Glutamatergic neuron (in vitro differentiated cells): Measurements from ENCODE around the gene LPAR6. TPM values are rescaled to one million over a fixed set of nuclear protein-coding genes. Genes with fewer than 3 reads are reported as not detected.

Experiments
- DNase-seq: peaks from one replicate; pipeline ENCODE4 v3.0.0; 2022
- H3K27ac Mint-ChIP-seq: one replicate; pipeline ENCODE4 v1.8.0; 2020; ENCODE audit warnings: mild to moderate bottlenecking, mixed read lengths, inconsistent platforms; ENCODE audit not compliant: unreplicated experiment
- H3K27me3 Mint-ChIP-seq: one replicate; pipeline ENCODE4 v1.8.0; 2020; ENCODE audit warnings: mild to moderate bottlenecking, moderate library complexity, mixed read lengths, inconsistent platforms; ENCODE audit not compliant: unreplicated experiment
- H3K36me3 Mint-ChIP-seq: one replicate; pipeline ENCODE4 v1.8.0; 2020; ENCODE audit warnings: mild to moderate bottlenecking, mixed read lengths, inconsistent platforms; ENCODE audit not compliant: unreplicated experiment
- H3K4me1 Mint-ChIP-seq: one replicate; pipeline ENCODE4 v1.8.0; 2020; ENCODE audit warnings: mild to moderate bottlenecking, low read depth, mixed read lengths, inconsistent platforms; ENCODE audit not compliant: unreplicated experiment
- H3K4me3 Mint-ChIP-seq: one replicate; pipeline ENCODE4 v1.8.0; 2020; ENCODE audit warnings: mild to moderate bottlenecking, mixed read lengths, inconsistent platforms; ENCODE audit not compliant: unreplicated experiment
- H3K9me3 Mint-ChIP-seq: one replicate; pipeline ENCODE4 v1.8.0; 2020; ENCODE audit warnings: mild to moderate bottlenecking, moderate library complexity, mixed read lengths, inconsistent platforms; ENCODE audit not compliant: unreplicated experiment
- total RNA-seq: library from RNA; stranded (reverse); fragmentation: NEBNext Ultra II Directional; extraction: Animal tissue kit (Norgen Biotek cat#: 25700); gene quantifications from one replicate; pipeline ENCODE4 v1.2.1, GENCODE V29; 2021; ENCODE audit not compliant: unreplicated experiment
- TF ChIP-seq, protein P1 (sequence below): fragments of 200-600 bp; sonication (generic); IDR thresholded peaks from one replicate; pipeline ENCODE4 v1.5.0; 2021; ENCODE audit not compliant: partially characterized antibody, unreplicated experiment

LPAR6 gene
- total RNA-seq, 1 donor from 2014 or later = 1.1 TPM

DNA sequence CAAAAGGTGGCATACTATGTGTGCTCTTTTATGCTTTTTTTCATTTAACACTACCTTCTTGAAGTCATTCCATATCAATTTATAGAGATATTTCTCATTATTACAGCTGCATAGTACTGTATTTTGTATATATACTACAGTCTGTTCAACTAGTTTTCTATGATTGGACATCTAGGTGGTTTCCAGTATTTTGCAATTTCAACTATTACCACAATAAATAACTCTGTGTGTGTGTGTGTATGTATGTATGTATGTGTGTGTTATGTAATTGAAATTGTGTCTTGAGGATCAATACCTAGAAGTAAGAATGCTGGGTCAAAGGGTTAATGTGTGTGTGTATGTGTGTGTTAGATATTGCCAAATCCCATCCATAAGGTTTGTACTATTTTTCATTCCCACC is 7.0 kb downstream of the LPAR6 start:
- Mint-ChIP-seq H3K36me3 (no peaks in the 10 kb centered on the region), H3K27ac (no peak overlapping the region)
- TF ChIP-seq, protein P1, sequence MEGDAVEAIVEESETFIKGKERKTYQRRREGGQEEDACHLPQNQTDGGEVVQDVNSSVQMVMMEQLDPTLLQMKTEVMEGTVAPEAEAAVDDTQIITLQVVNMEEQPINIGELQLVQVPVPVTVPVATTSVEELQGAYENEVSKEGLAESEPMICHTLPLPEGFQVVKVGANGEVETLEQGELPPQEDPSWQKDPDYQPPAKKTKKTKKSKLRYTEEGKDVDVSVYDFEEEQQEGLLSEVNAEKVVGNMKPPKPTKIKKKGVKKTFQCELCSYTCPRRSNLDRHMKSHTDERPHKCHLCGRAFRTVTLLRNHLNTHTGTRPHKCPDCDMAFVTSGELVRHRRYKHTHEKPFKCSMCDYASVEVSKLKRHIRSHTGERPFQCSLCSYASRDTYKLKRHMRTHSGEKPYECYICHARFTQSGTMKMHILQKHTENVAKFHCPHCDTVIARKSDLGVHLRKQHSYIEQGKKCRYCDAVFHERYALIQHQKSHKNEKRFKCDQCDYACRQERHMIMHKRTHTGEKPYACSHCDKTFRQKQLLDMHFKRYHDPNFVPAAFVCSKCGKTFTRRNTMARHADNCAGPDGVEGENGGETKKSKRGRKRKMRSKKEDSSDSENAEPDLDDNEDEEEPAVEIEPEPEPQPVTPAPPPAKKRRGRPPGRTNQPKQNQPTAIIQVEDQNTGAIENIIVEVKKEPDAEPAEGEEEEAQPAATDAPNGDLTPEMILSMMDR = no peak

DNA sequence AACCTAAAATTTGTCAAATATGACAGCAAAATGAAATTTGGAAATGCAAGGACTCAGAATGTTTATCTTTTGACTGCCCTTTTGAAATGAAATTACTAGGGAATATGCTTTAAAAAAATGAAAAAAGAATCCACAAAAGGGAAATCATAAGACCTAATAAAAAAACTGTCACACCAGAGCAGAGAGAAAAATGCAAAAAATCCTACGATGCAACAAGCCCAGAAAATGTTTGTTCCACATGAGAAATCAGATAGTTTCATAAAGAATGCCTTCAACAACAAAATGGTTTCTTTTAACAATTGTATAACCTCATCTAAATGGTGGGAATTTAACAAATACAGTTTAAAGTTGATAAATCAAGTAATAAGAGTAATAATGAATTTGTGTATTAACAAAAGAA is 8.0 kb downstream of the LPAR6 start:
- TF ChIP-seq, protein P1 = no peak
- Mint-ChIP-seq H3K4me1 (no peaks in the 10 kb centered on the region), H3K36me3 (no peaks in the 10 kb centered on the region), H3K9me3 (no peaks in the 10 kb centered on the region), H3K27me3 (no peaks in the 10 kb centered on the region), H3K27ac (no peak overlapping the region), H3K4me3 (no peak overlapping the region)
- DNase-seq = no peak

More for the DNA sequence above, 7.0 kb downstream of the LPAR6 start:
- no peak overlapping the region for H3K4me3 Mint-ChIP-seq
- H3K27me3 Mint-ChIP-seq = no peaks in the 10 kb centered on the region
- H3K9me3 Mint-ChIP-seq = no peaks in the 10 kb centered on the region
- H3K4me1 Mint-ChIP-seq = no peaks in the 10 kb centered on the region
- DNase-seq = no peak

DNA sequence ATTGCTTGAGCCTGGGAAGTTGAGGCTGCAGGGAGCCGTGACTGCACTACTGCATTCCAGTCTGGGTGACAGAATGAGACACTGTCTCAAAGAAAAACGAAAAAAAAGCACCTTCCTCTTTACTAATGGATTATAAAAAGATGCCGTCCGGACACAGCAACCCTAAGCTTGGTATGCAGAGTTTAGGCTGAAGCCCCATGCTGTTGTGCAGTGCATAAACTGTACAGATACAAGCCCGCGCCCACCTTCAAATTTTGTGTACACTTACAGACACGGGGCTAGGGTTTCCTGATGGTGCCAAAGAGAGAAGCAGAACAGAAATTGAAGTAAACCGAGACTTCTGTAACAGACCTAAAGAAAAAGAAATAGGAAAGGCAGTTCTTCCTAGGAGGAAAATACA is 9.0 kb downstream of the LPAR6 start:
- Mint-ChIP-seq H3K36me3 (no peaks in the 10 kb centered on the region), H3K9me3 (no peaks in the 10 kb centered on the region), H3K4me1 (no peaks in the 10 kb centered on the region), H3K27ac (no peak overlapping the region), H3K4me3 (no peak overlapping the region), H3K27me3 (no peaks in the 10 kb centered on the region)
- DNase-seq = no peak
- TF ChIP-seq, protein P1 = no peak

DNA sequence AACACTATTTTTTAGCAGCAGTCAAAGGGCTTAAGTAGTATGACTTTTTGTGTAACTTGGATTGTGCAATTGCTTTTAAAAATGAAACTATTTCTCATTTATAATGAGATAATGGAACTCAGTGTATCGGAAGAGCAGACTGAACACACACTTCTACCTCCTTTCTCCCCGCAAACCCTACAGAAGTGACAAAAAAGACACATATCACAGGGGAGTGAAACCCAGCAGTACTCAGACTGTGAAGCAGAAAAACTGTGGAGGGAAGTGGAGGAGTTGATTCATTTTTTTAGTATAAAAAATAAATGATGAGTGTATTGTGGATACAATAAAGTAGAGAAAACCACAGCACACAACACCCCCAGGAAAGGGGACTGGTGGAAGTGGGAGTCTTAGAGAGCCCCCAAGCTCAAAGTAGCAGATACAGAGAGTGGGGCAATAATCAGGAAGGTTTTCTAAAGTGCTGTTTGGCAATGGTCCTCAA is 9.7 kb downstream of the LPAR6 start:
- no peak for DNase-seq
- Mint-ChIP-seq H3K9me3 (no peaks in the 10 kb centered on the region), H3K27me3 (no peaks in the 10 kb centered on the region), H3K4me1 (no peaks in the 10 kb centered on the region), H3K36me3 (no peaks in the 10 kb centered on the region), H3K4me3 (no peak overlapping the region), H3K27ac (no peak overlapping the region)
- TF ChIP-seq, protein P1 = no peak

DNA sequence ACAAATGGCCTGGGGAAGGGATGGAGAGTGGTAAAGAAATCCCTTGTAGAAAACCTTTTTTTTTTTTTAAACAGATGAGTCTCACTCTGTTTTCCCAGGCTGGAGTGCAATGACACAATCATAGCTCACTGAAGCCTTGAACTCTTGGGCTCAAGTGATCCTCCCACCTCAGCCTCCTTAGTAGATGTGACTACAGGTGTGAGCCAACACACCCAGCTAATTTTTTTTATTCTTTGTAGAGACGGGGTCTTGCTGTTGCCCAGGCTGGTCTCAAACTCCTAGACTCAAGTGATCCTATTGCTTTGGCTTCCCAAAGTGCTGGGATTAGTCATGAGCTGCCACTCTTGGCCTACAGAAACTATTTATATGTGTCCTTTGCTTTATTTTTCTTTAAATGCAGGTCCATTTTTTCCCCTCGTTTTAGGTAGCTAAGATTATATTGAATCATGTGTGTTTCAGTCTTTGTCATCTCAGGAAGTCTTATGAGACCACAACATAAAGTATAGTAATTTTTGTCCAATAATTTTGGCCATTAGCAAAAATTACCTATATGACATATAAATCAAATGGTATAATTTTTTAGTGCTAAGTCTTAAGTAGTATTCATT is 10.5 kb downstream of the LPAR6 start:
- Mint-ChIP-seq H3K27me3 (no peaks in the 10 kb centered on the region), H3K4me1 (no peaks in the 10 kb centered on the region), H3K9me3 (no peaks in the 10 kb centered on the region), H3K4me3 (no peak overlapping the region), H3K36me3 (no peaks in the 10 kb centered on the region), H3K27ac (no peak overlapping the region)
- TF ChIP-seq, protein P1 = no peak
- no peak for DNase-seq
